ENCODE results near the gene BLTP3A. TPM values are rescaled to one million over a fixed set of nuclear protein-coding genes. Genes with fewer than 3 reads are reported as not detected.

The BLTP3A gene
- total and polyA plus RNA-seq, 2 of the 8 experiments (the other 6 are each of a cell fraction or from before 2014, with no cell fraction given): 8.5 to 17.2 TPM

GRCh38 chr6:34773916-34774315, 18.0 kb upstream of the BLTP3A start (continued):
- no peak for TF ChIP-seq RAD21 (IDR thresholded peaks at IDR 0.05 in 1 of 2, conservative IDR thresholded peaks at IDR 0.05 in 1 of 2; ENCODE audit: low read depth in 2 of 2, low read length in 2 of 2)

All from H1 (cell line).